ENCODE measurements around the gene DCLK1.

The DCLK1 gene

GRCh38 chr13:35849256-35849644 lies 281.9 kb downstream of the DCLK1 start:
- Histone ChIP-seq H3K27ac (ENCODE audit: poor library complexity, severe bottlenecking) (no peak overlapping the region), H3K27me3 (ENCODE audit: insufficient read depth, poor library complexity, severe bottlenecking) (no peaks in the 10 kb centered on the region), H3K4me1 (ENCODE audit: insufficient read depth, poor library complexity, severe bottlenecking) (no peaks in the 10 kb centered on the region), H3K4me3 (ENCODE audit: severe bottlenecking) (no peak overlapping the region), H3K36me3 (ENCODE audit: low read depth) (no peaks in the 10 kb centered on the region), H3K9me3 (ENCODE audit: severe bottlenecking) (no peaks in the 10 kb centered on the region)
- DNase-seq (ENCODE audit: low spot score) (no peak), ATAC-seq (ENCODE audit: low read depth) (no peak)
- TF ChIP-seq, protein P1, sequence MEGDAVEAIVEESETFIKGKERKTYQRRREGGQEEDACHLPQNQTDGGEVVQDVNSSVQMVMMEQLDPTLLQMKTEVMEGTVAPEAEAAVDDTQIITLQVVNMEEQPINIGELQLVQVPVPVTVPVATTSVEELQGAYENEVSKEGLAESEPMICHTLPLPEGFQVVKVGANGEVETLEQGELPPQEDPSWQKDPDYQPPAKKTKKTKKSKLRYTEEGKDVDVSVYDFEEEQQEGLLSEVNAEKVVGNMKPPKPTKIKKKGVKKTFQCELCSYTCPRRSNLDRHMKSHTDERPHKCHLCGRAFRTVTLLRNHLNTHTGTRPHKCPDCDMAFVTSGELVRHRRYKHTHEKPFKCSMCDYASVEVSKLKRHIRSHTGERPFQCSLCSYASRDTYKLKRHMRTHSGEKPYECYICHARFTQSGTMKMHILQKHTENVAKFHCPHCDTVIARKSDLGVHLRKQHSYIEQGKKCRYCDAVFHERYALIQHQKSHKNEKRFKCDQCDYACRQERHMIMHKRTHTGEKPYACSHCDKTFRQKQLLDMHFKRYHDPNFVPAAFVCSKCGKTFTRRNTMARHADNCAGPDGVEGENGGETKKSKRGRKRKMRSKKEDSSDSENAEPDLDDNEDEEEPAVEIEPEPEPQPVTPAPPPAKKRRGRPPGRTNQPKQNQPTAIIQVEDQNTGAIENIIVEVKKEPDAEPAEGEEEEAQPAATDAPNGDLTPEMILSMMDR (IDR thresholded peaks at IDR 0.05; ENCODE audit: poor library complexity, severe bottlenecking) = no peak

DNA sequence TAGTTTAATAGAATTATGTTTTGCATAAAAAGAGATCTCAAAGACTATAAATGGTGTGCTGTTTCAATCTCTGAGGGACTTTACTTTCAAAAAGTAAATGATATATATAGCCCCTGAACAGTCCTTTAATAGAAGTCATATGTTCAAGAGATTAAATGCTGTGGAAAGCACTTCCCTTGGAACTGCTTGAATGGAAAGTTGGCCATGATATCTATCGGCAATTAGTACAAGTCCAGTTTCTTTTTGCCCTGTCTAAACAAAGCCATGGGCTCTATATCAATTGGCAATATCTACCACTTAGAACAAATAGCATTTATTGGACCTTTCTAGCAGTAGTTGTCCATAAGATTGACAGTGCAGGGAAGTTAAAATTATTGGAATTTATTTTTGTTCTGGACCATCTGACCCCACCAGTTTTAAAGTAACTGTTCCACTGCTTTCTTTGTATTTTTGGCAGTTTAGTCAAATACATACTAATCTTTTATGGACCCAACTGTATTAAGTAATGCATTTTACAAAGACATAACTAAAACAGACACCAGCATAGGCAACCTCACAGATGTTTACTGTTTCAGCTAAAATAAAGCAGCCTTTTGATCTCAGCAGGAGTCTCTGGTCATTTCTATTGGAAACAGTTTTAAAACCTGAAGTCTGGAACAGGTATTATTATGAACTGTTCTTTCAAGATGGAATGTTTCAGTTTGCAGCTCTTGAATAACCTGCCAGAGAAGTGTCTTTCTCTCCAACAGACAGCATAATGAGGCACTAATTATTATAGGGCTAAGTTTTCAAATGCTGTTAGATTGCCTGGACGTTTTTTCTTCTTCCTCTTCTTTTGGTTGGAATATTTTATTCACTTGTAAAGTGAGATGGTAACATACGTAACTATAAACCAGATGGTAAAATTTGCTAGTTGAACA lies 282.6 kb downstream of the DCLK1 start:
- H3K27ac ChIP-seq (ENCODE audit: poor library complexity, severe bottlenecking) = no peak overlapping the region
- TF ChIP-seq, protein P1 (IDR thresholded peaks at IDR 0.05; ENCODE audit: poor library complexity, severe bottlenecking) = no peak
- no peak for ATAC-seq (ENCODE audit: low read depth)
- H3K4me1 ChIP-seq (ENCODE audit: insufficient read depth, poor library complexity, severe bottlenecking) = no peaks in the 10 kb centered on the region
- H3K36me3 ChIP-seq (ENCODE audit: low read depth) = no peaks in the 10 kb centered on the region
- H3K4me3 ChIP-seq (ENCODE audit: severe bottlenecking) = no peak overlapping the region
- DNase-seq (ENCODE audit: low spot score) = no peak
- H3K9me3 ChIP-seq (ENCODE audit: severe bottlenecking) = no peaks in the 10 kb centered on the region
- no peaks in the 10 kb centered on the region for H3K27me3 ChIP-seq (ENCODE audit: insufficient read depth, poor library complexity, severe bottlenecking)

DNA sequence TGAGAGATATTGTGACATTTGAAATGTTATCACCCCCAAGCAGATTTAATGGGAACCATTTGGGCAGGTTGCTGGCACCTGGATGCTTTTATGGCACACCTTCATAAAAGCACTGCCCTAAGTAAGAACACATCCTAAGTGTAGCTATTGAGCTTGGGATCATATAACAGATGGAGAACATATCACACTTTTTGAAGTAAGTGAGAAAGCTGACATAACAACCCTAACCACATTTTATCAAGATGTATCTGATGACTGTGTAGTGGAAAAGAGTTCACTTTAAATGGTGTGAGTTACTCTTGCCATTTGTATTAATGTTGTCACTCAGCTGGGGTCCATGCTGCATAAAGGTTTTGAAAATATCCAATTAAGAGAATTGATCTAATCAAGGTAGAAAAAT lies 287.9 kb downstream of the DCLK1 start:
- no peaks in the 10 kb centered on the region for H3K9me3 ChIP-seq (ENCODE audit: severe bottlenecking)
- ATAC-seq (ENCODE audit: low read depth) (no peak), DNase-seq (ENCODE audit: low spot score) (no peak)
- H3K4me3 ChIP-seq (ENCODE audit: severe bottlenecking) = no peak overlapping the region
- no peak overlapping the region for H3K27ac ChIP-seq (ENCODE audit: poor library complexity, severe bottlenecking)
- TF ChIP-seq, protein P1 (IDR thresholded peaks at IDR 0.05; ENCODE audit: poor library complexity, severe bottlenecking) = no peak
- H3K36me3 ChIP-seq (ENCODE audit: low read depth) = no peaks in the 10 kb centered on the region
- H3K27me3 ChIP-seq (ENCODE audit: insufficient read depth, poor library complexity, severe bottlenecking) = no peaks in the 10 kb centered on the region
- H3K4me1 ChIP-seq (ENCODE audit: insufficient read depth, poor library complexity, severe bottlenecking) = peaks cover under 1% of the 10 kb centered on the region

- Histone ChIP-seq H3K4me1 (ENCODE audit: insufficient read depth, poor library complexity, severe bottlenecking) (peaks cover 5% of the 10 kb centered on the region), H3K9me3 (ENCODE audit: severe bottlenecking) (no peaks in the 10 kb centered on the region), H3K36me3 (ENCODE audit: low read depth) (no peaks in the 10 kb centered on the region), H3K4me3 (ENCODE audit: severe bottlenecking) (no peak overlapping the region), H3K27me3 (ENCODE audit: insufficient read depth, poor library complexity, severe bottlenecking) (no peaks in the 10 kb centered on the region), H3K27ac (ENCODE audit: poor library complexity, severe bottlenecking) (no peak overlapping the region)
- ATAC-seq (ENCODE audit: low read depth) = no peak
- no peak for DNase-seq (ENCODE audit: low spot score)
- TF ChIP-seq, protein P1 (IDR thresholded peaks at IDR 0.05; ENCODE audit: poor library complexity, severe bottlenecking) = no peak
Observed at GRCh38 chr13:35841060-35841521, 290.1 kb downstream of the DCLK1 start.

- DNase-seq (ENCODE audit: low spot score) (no peak), ATAC-seq (ENCODE audit: low read depth) (no peak)
Observed at GRCh38 chr13:35839806-35840205, 291.4 kb downstream of the DCLK1 start.

More at GRCh38 chr13:35839806-35840205, 291.4 kb downstream of the DCLK1 start:
- peaks cover 5% of the 10 kb centered on the region for H3K4me1 ChIP-seq (ENCODE audit: insufficient read depth, poor library complexity, severe bottlenecking)
- H3K36me3 ChIP-seq (ENCODE audit: low read depth) = no peaks in the 10 kb centered on the region
- no peak overlapping the region for H3K27ac ChIP-seq (ENCODE audit: poor library complexity, severe bottlenecking)
- no peaks in the 10 kb centered on the region for H3K27me3 ChIP-seq (ENCODE audit: insufficient read depth, poor library complexity, severe bottlenecking)
- H3K9me3 ChIP-seq (ENCODE audit: severe bottlenecking) = no peaks in the 10 kb centered on the region
- H3K4me3 ChIP-seq (ENCODE audit: severe bottlenecking) = no peak overlapping the region
- TF ChIP-seq, protein P1 (IDR thresholded peaks at IDR 0.05; ENCODE audit: poor library complexity, severe bottlenecking) = no peak
